Stimulated activated CD8-positive, alpha-beta memory T cell treated with anti-CD3 and anti-CD28 coated beads, Interleukin-15, amount 100 ng/mL, for 48 hours (primary cell): ENCODE measurements around the gene E2F1.
"Not testable (repeated sequence)": the region's sequence is repeated elsewhere in the genome, so short reads cannot be mapped to it uniquely, and the experiment has no call there.

Experiments
- DNase-seq, 2 donors: peaks; one replicate each; pipeline ENCODE4 v3.0.0-alpha.2; 2020; ENCODE audit warnings: low read depth in 2 of 2

The E2F1 gene

DNA sequence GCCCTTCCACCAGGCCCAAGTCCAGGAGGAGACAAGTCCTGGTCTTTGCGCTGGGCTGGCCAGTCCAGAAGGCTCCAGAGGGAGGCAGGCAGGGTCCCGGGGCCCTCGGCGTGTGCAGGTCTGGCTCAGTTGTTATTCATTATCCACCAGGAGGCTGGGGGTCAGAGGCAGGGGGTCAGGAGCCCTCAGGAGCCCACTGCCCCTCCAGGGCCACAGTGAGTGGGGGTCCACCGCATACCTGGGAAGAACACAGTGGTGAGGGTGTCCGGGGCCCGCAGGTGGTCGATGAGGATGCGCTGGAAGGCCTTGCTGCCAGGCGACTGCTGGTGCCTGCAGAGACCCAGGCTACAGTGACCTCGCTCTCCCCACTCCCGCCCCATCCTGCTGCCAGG lies 28.5 kb downstream of the E2F1 start:
- no peak for DNase-seq

DNA sequence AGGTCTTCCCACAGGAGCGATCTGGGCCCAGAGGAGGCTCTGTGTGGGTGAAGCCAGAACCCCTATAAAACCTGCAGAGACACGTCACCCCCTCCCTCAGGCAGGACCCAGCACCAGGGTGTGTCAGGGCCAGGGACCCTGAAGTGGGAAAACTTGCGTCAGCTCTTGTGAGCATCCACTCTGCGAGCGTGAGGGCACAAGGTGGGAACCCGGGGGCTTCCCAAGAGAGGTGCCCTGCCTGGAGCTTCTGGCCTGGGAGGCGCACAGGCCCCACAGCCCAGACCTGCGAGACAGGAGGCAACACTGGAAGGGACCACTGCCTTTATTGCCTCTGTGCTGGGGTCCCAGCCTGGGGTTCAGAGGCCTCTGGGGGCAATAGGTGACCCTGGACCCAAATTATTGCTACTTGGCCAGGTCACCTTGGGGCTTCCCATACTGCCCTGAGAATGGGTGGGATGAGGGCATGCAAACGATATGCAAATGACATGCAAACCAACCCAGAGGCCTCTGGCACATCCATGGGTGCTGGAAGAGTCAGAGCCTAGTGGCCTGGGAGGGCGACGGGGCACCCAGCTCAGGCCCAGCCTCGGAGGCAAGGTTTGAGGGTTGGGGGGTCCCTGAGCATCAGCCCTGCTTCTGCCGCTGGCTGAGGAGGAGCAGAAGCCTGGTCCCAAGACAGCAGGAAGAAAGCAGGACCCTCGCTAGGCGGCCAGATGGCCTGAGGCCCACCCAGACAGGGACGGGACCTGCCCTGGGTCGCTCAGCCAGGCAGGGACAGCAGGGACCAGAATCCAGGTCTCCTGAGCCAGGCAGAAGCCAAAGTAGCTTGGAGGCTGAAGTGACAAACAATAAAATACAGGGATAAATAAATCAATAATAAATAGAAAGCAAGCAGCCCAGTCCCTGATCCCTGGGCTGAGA lies 29.1 kb downstream of the E2F1 start:
- no peak for DNase-seq

DNA sequence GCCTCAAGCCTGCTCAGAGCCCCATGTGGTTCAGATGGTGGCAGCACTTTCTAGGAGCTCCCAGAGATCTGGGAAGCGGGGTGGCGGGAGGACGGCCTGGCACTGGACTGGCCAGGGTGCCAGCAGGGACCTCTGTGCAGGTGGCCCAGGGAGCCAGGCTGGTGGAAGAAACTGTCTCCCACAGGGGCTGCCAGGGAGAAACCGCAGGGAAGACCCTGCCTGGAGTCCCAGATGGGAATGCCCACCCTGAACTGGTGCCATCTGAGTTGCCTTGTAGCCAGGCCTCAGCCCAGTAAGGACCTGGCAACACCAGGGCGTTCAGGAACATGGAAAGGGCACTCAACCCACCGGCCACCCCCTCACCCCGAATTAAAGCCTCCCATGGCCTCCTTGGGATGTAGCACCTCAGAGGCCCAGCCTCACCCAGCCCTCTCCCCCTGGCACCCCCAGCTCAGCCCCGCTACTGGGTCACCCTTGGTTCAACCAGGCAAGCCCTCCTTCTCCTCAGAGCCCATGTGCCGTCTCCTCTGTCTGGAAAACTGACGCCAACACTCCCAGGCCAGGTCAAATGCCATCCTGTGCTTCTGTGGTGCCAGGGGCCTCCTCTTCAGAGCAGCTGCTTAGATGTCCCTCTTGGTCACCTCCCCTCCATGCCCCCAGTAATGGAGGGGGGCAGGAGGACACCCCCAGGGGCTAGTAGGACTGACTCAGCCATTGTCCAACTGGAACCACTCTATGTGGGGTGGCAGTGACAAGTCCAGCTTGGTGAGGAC lies 30.0 kb downstream of the E2F1 start:
- DNase-seq, result no peak

DNA sequence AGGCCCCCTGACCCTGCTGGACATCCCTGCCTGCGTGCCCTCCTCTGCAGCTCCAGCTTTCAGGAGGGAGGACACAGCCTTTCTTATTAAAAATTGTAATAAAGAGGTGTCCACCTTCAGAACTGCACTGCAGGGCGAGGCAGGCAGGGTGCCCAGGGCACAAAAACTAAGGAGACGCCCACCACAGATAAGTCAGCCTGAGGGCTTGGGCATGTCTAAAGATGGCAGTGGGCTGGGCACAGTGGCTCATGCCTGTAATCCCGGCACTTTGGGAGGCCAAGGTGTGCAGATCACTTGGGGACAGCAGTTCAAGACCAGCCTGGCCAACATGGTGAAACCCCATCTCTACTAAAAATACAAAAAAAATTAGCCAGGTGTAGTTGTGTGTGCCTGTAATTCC lies 31.0 kb downstream of the E2F1 start:
- DNase-seq, result no peak

DNA sequence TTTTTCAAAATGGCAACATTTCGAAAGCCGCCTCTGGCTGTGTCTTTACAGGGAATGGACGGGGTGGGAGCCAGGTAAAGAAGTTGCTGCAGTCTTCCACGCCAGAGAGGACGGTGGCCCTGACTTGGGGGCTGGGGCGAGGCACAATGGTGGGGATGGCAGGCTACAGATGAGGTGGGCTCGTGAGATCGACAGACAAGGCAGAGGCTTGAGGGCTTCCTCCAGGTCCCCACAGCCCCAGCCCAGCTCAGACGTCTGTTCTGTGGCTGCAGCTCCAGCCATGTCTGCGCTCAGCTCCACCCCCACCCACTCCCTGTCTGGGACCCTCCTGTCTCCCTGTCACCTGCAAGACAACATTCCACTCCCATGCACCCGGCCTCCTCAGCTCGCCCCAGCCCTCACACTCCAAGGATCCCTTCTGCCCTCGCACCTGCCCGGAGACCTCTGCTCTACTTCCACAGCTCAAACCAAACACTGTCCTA lies 31.5 kb downstream of the E2F1 start:
- DNase-seq, result no peak

DNA sequence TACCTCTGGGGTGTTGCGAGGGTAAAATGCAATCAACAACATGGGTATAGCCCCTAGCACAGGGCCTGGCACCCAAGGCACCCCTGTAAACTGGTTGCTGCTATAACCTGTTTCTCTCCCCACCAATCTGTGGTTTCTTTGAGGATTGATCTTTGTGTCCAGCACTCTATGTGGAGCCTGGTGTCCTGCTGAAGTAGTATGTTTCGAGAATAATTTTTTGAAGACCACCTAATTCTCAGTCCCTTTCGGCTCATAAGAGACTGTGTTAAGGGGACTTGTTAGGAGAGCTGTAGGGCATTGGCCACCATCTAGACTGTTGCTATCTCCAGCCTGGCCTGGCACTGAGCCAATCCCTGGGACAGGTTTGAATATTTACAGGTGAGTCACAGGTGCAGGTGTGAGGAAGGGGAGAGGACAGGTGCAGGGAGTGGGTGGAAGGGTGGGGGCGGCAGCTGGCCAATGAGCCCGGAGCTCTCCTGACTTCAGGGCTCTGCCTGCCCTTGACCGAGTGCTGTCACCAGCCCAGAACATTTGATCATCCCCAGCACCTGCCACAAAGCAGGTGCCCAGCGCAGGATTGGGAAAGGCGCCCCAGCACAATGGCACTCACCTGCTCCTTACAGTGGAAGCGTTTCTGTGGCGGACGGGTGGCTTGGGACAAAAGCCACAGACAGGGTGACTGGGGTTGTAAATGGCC lies 32.1 kb downstream of the E2F1 start:
- DNase-seq, result no peak

DNA sequence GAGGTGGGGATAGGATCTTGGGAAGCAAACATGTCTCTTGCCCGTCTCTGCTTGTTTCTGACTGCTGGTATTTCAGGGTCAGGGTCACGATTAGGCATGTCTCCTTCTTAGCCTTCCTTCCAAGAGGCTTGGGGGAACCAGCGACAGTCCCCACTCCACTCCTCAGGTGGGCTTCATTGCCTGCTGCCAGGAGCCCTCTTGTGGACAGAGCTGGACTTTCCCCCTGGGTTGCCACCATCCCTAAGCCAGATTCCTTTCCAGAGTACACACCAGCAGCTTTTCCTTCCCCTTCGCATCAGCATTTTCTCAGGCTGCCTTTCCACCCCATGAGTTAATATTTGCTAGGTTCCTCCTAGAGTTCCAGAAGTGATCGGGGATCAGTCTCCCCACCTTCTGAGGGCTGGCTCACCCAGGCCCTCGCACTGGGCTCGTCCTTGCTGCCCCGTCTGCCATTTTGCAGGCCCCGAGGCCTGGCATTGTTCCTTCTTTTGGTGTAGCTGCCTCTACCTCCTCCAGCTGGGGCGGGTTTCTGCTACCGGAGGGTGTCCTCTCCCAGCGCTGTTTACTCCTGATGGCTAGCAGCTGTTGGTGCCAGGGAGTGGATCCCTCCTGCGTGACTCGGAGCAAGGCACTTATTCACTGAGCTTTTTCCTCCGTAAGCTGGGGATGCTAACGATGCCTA lies 32.8 kb downstream of the E2F1 start:
- no peak for DNase-seq

DNA sequence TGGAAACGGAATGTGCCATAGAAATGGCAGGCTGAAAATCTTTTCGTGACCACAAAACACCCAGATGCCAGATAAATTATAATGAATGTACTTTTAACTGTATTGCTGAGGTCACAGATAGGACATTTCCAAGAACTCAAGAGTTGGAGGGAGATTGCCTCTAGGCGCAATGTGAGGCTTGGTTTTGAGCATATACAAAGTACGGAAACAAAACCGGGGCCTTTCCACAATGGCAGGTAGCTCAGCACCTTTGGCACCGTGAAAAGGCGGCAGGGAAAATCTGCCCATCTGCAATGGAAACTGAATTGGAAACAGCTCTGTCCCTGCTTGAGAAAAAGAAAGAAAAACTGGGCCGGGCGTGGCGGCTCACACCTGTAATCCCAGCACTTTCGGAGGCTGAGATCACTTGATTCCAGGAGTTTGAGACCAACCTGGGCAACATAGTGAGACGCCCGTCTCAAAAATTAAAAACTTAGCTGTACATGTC lies 34.6 kb downstream of the E2F1 start:
- no peak for DNase-seq

DNA sequence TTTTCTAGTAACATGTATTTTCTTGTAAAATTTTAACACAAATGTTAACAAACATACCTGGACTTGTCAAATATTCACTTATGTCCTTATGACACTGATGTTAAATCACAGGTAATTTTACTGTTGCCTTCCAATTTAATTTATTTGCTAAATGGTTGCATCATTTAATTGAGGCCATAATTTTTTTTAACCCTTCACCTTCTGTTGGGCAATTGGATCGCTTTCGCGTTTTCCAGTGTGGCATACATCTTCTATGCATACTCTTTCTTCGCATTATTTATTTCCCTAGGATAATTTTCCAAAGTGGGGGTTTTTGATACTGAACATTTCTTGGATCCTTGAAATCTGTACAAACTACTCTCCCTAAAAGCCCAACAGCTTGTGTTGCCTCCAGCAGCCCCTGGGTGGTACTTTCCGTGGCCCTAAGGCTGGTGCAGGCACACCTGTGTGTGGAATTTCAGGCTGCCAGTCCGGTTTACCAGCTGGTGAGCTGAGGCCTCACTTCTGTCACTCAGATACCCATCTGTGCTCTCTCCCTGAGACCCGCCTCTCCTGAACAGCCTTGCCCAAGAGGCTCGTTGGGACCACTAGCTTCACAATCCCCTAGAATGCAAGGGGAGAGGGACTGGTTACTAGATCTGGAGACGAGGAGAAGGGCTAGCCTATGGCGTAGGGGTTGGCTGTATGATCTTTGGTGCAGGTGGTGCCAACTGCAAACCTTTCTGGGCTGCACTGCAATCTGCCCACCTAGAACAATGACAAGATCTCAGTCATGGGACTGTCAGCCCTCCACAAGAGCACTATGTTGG lies 35.2 kb downstream of the E2F1 start:
- DNase-seq, result no peak

DNA sequence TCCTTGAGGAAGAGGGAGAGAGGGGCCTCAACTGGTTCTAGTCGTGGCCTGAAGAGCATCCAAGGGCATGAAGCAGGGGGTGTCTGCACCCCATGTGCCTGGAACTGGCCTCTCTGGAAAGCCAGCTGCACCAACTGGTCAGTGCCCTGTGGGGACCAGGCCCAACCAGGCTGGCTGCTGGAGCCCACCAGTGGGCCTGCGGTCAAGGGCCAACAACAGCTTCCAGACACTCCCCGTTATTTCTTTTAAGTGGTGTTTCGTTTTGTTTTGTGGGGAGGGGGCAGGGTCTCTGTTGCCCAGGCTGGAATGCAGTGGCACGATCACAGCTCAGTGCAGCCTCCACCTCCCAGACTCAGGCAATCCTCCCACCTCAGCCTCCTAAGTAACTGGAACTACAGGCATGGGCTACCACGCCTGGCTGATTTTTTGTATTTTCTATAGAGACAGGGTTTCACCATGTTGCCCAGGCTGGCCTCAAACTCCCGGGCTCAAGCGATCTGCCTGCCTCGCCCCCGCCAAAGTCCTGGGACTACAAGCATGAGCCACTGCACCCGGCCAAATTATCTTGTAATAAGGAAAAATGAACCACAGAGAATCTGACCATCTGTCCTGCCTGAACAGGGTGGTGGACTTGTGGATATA lies 36.0 kb downstream of the E2F1 start:
- no peak for DNase-seq

DNA sequence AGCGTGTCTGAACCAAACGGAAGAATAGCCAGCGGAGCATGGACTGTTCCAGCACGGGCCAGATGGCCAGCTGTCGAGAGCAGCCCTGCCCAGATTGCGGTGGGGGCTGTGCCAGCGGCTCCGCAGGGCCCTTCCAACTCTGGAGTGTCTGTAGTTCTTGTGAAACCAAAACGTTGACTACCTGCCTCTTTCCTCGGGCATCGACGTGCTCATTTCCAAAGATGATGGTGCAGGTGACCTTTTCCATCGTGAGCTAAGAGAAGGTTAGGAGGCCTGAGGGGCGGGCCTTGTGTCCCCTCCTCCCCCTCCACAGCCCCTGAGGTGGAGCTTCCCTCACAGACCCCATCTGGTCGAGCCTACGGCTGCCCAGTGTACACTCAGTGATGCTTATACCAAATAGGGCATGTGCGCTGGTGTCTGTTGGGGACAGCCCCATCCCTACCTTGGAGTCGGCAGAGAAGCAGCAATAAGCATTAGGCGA lies 36.9 kb downstream of the E2F1 start:
- DNase-seq, result no peak

DNA sequence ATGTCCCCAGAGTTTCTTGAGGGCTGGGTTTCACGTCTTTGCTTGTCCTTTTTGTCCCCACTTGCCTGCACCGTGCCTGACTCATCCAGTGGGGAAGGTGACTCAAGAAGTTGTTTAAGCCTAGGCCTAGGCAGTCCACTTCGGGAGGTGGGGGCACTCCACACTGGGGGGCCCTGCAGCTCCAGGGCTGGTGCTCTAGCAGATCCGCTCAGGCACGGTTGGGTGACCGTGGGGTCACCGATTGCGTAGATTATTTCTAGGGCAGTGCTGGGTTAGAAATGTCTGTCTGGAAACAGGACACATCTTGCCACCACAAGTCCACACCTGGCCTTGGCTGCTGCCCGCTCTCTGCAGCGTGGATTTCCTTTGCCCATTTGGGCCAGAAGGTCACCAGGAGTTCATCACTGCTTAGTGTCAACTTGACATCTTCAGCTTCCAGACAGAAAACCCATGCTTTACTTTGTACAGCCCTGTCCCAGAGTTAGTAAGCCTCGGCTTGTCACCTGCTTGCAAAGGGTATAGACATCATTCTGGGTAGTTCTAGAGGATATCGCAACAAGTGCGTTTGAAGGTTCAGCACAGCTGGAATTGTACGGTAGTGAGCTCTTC lies 37.7 kb downstream of the E2F1 start:
- DNase-seq, result no peak

DNA sequence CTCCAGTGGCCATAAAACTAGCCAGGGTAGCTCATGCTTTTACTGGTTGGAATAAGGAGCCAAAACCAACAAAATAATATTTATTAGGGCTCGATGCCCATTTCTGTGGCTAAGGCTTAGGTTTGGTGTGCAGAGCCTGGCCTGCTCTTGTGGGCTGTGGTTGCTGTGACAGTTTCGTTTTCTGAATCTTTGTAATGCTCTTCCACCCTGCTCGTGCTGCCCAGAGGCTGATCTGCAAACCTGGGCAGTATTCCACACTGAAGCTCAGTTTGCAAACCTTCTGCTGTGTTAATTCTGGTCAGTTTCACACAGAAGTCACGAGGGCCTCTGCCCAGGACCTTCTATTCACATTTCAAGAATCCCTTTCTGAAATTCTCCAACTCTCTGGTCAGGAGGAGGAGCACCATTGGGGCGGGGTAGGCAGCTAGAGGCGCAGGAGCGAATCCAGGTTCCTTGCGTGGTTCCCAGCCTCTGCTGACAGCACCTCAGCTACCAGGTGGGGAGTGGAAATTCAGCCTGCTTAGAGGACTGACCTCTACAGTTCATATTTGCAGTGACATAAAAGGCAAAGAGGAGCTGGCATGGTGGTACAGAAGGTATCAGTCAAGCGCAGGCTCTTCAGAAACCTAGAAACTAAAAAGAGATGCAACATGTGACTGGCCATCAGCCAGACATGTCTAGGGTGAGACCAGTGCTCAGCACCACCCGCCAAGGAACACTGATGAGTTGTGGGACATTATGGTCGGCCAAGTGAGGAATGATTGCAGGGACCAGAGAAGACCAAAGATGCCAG lies 38.4 kb downstream of the E2F1 start:
- no peak for DNase-seq

DNA sequence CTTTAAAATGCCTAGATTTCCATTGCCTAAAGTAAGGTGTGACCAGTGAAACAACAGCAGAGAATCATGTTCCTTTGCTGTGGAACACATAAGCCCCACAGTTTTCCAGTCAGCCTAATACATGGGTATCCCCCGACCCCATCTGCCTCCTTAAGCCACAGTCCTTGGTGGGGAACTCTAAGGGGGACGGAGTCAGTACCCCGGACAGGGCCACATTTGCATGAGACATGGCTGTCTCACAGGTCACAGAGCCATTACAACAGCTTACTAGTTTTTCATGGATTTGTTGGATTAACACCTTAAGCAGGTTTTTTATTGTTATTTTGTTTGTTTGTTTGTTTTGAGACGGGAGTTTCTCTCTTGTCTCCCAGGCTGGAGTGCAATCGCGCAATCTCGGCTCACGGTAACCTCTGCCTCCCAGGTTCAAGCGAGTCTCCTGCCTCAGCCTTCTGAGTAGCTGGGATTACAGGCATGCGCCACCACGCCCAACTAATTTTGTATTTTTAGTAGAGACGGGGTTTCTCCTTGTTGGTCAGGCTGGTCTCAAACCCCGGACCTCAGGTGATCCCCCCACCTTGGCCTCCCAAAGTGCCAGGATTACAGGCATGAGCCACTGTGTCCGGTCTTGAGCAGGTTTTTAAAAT lies 39.1 kb downstream of the E2F1 start:
- DNase-seq, result not testable (repeated sequence)

DNA sequence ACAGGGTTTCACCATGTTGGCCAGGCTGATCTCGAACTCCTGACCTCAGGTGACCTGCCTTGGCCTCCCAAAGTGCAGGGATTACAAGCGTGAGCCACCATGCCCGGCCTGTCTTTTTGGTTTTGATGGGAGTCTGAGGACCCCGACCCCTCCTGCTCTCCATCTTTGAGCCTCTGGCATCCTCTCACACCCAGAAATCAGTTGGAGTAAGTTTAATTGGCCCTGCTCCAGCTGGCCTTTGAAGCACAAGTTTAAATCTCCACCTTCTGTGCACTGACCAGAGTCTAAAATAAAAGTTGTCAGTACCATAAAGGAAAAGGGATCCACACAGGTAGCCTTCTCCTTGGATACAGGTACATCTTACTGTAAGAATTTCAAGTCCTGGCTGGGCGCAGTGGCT lies 40.0 kb downstream of the E2F1 start:
- DNase-seq, result no peak

DNA sequence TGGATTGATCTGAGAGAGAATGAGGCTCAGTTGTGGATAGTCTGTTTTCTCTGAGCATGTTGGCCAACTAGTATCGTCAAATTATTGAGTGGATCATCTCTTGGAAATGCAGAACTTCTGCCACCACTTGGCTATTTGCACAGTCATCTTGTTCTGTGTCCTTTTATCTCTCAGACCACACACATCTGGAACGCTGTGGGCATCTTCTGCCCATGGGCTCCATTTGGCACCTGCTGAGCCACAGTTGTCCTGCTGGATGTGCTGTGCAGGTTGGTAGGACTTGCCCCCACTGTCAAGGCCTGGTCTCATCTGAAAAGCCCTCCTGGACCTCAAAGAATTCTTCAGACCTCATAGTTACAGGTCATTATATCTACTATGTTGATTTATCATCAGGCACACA lies 40.8 kb downstream of the E2F1 start:
- DNase-seq, result no peak

DNA sequence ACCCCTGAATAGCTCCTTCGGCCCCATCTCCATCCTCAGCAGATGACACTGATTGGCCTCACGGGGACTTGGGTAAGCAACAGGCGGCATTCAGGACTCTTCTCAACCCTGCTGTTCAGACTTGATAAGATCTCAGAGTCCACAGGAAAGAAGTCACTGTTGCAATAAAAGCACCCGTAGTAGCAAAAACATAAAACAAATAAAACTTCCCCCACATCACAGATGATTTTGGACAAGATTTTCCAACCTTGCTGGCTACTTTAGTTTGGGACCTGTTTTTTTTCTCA lies 41.2 kb downstream of the E2F1 start:
- no peak for DNase-seq

DNA sequence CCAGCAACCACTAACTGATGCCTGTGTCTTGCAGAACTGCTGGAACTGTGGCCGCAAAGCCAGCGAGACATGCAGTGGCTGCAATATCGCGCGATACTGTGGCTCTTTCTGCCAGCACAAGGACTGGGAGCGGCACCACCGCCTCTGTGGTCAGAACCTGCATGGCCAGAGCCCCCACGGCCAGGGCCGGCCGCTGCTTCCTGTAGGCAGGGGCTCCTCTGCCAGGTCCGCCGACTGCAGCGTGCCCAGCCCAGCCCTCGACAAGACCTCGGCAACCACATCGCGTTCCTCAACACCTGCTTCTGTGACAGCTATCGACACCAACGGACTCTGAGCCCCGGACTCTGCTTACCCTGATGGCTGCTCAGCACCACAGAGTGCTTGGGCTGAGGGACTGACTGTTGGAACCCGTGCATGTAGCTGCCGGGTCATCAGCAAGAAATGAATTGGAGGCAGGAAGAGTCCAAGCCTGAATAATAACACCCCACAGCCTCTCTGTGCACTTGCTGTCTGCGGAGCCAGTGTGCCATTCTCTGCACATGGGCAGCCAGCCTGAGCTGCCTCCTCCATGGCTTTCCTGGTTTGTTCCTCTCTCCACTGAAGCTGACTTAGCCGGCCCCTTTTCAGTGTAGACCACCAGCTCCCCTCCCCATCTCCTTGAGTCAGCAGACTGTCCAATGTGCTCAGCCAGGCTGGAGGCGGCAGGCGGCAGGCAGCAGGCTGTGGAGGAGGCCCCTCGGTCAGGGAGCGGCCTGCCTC lies 41.7 kb downstream of the E2F1 start:
- DNase-seq, result no peak
